ENCODE data around the gene KCNH1. TPM values are rescaled to one million over a fixed set of nuclear protein-coding genes. Genes with fewer than 3 reads are reported as not detected.
A peak's percentile ranks its signal among the peaks of the same experiment; 100 is the strongest.

Gene KCNH1
- total RNA-seq, 1 donor from 2014 or later: not detected

DNA sequence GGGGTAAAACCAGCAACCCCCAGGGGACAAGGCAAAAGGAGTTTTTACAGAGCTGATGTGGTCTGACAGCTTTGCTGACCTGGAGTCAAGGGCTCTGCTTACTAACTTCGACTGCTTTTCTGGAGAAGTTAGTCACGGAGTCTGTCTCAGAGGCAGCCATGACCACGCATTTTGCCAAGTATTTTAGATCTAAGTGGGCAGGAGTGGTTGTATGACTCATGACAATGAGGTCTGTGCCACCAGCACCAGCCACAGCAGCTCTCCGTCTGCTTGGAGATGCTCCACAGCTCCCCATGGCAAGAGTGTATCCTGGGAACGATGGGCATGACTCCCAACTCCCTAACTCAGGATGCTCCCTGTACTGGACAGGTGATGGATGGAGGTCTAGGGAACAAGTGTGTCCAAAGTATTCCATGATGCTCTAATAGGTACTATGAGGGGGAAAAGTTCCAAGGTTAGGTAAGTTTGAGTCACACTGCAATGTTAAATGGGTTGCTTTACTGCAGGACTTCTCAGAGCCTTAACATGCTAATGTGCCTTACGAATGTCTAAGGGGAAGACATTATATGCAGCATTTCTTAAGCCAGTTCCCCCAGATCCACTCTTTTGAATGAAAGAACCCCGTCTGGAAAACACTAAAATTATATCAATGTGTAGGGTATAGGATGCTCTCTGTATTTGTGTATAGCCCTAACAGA, 446.2 kb downstream of the KCNH1 start:
- Mint-ChIP-seq H3K27me3 (no peaks in the 10 kb centered on the region), H3K36me3 (ENCODE audit: low read depth) (no peaks in the 10 kb centered on the region), H3K27ac (no peak overlapping the region), H3K4me3 (no peak overlapping the region), H3K9me3 (no peaks in the 10 kb centered on the region), H3K4me1 (peaks cover 12% of the 10 kb centered on the region)
- no peak for DNase-seq
- CTCF ChIA-PET: no interaction called here
- POLR2A ChIA-PET: no interaction called here
- ATAC-seq (ENCODE audit: low read depth): no peak
- intact Hi-C loops (cut with micrococcal nuclease): no loop called here
- TF ChIP-seq, protein P1, sequence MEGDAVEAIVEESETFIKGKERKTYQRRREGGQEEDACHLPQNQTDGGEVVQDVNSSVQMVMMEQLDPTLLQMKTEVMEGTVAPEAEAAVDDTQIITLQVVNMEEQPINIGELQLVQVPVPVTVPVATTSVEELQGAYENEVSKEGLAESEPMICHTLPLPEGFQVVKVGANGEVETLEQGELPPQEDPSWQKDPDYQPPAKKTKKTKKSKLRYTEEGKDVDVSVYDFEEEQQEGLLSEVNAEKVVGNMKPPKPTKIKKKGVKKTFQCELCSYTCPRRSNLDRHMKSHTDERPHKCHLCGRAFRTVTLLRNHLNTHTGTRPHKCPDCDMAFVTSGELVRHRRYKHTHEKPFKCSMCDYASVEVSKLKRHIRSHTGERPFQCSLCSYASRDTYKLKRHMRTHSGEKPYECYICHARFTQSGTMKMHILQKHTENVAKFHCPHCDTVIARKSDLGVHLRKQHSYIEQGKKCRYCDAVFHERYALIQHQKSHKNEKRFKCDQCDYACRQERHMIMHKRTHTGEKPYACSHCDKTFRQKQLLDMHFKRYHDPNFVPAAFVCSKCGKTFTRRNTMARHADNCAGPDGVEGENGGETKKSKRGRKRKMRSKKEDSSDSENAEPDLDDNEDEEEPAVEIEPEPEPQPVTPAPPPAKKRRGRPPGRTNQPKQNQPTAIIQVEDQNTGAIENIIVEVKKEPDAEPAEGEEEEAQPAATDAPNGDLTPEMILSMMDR (IDR thresholded peaks at IDR 0.05): no peak

DNA sequence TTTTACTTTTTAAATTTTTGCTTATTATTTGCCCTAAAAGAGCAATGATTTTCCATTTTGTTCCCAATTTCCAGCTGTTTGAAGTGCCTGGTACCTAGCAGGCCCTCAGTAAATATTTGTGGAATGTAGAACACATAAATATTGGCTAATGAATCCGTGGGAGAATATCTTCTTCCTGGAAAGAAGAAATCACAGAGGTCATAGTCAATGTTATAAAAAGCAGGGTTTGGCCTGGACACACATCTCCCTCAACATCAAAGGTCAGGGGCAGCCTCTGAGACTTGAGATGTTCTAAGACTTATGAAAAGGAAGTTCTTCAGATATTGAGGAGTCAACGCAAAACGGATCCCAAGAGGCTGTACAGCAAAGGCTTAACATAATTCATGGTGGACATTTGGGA, 447.1 kb downstream of the KCNH1 start:
- DNase-seq: no peak
- ChIA-PET CTCF (no interaction called here), POLR2A (no interaction called here)
- no peak overlapping the region for H3K4me3 Mint-ChIP-seq
- no peaks in the 10 kb centered on the region for H3K9me3 Mint-ChIP-seq
- H3K4me1 Mint-ChIP-seq: peaks cover 8% of the 10 kb centered on the region
- intact Hi-C loops (cut with micrococcal nuclease): no loop called here
- TF ChIP-seq, protein P1 (IDR thresholded peaks at IDR 0.05): no peak
- ATAC-seq (ENCODE audit: low read depth): no peak
- H3K27ac Mint-ChIP-seq: no peak overlapping the region
- H3K27me3 Mint-ChIP-seq: no peaks in the 10 kb centered on the region
- no peaks in the 10 kb centered on the region for H3K36me3 Mint-ChIP-seq (ENCODE audit: low read depth)

DNA sequence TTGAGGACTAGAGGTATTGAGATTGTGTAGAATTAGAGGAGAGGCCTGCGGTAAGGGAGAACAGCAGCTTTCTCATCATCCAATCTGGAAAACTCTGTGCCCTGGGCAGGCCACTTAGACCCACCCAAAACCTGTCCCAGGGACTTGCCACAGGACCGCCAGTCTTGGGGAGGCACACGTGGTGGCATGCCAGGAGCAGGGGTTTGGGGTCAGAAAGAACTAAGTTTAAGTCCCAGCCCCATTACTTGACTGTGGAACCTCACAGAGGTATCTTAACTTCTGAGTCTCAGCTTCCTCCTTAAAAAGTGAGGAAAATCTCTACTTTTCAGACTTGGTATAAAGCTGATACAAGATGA, 448.7 kb downstream of the KCNH1 start:
- no peak for DNase-seq
- intact Hi-C loops (cut with micrococcal nuclease): no loop called here

DNA sequence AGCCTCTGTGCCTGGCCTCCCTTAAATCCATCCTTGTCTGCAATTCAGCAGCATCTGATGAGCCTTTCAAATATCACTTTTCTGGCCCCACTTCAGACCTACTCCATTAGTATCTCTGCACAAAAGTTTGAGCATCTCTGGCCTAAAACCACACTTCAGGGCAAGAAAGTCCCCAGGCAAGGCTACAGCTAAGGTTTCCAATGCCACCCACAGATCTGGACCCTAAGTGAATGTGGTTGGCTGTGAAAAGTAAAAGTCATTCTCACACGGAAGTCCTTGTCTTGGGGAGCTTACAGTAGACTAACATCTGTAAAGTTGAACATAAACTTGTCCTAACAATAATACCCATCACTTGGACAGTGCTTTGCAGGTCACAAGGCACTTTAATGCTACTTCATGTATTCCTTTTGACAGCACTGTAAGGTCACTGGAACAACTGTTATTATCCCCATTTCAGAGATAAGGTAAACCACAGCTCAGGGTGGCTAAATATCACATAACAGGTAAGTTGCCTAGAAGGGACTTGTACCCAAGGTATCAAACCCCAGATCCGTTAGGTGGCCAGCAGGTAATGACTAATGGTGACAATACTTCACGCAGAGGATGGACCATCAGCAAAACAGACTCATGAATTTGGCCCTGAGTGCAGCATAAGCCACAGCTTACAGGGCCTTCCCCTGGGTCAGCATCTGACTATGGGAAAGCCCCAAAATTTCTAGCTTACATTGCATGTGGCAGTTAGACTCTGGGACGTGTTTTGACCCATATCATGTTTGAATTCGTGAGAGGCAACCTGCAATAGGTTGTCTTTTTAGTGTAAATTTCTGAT, 449.3 kb downstream of the KCNH1 start:
- no peak overlapping the region for H3K4me3 Mint-ChIP-seq
- peak; percentile 52 for ATAC-seq (ENCODE audit: low read depth)
- H3K36me3 Mint-ChIP-seq (ENCODE audit: low read depth): no peaks in the 10 kb centered on the region
- POLR2A ChIA-PET: no interaction called here
- DNase-seq: no peak
- CTCF ChIA-PET: no interaction called here
- no peaks in the 10 kb centered on the region for H3K9me3 Mint-ChIP-seq
- H3K27ac Mint-ChIP-seq: no peak overlapping the region
- intact Hi-C loops (cut with micrococcal nuclease): no loop called here
- H3K27me3 Mint-ChIP-seq: no peaks in the 10 kb centered on the region
- TF ChIP-seq, protein P1 (IDR thresholded peaks at IDR 0.05): no peak
- peaks cover 8% of the 10 kb centered on the region for H3K4me1 Mint-ChIP-seq

More for the DNA sequence above, 448.7 kb downstream of the KCNH1 start:
- H3K4me3 Mint-ChIP-seq: no peak overlapping the region
- H3K4me1 Mint-ChIP-seq: peaks cover 8% of the 10 kb centered on the region
- POLR2A ChIA-PET: no interaction called here
- CTCF ChIA-PET: no interaction called here
- H3K27me3 Mint-ChIP-seq: no peaks in the 10 kb centered on the region
- no peak for ATAC-seq (ENCODE audit: low read depth)
- TF ChIP-seq, protein P1 (IDR thresholded peaks at IDR 0.05): no peak
- H3K36me3 Mint-ChIP-seq (ENCODE audit: low read depth): no peaks in the 10 kb centered on the region
- H3K9me3 Mint-ChIP-seq: no peaks in the 10 kb centered on the region
- H3K27ac Mint-ChIP-seq: no peak overlapping the region

DNA sequence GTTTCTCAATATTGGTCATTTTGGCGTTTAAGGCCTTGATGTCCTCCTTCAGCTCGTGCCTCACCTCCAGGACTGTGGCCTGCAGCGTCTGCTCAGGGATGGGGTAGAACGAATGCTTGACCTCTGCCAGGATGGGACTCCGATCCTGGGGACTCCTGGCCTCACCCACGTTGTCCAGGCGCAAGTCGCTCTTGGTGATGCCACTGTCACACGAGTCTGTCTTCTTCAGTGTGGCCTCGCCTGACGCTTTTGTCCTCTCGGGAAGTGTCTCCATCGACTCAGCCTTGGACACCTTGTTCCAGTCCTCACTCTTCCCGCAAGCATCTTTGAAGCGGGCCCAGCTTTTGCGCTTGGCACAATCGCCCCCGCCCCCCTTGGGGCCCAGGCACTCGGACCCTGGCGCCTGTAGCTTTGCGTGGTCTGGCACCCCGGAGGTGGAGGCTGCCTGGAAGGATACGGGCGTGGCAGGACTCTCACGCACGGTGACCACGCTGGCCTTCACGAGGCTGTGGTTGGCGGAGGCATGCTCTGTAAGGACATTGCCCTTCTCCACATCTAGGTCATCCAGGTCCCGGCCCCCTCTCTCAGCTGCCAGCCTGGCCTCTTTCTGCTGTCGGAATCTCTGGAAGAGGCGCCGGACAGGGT, 450.4 kb downstream of the KCNH1 start:
- ChIA-PET CTCF (no interaction called here), POLR2A (no interaction called here)
- Mint-ChIP-seq H3K27me3 (no peaks in the 10 kb centered on the region), H3K9me3 (no peaks in the 10 kb centered on the region), H3K36me3 (ENCODE audit: low read depth) (no peaks in the 10 kb centered on the region), H3K4me3 (no peak overlapping the region), H3K27ac (no peak overlapping the region), H3K4me1 (peaks cover 8% of the 10 kb centered on the region)
- DNase-seq (no peak), ATAC-seq (ENCODE audit: low read depth) (no peak)
- intact Hi-C loops (cut with micrococcal nuclease): no loop called here
- TF ChIP-seq, protein P1 (IDR thresholded peaks at IDR 0.05): no peak

Measured in activated B cell treated with CpG ODN at 0.5 μM for 24 hours (primary cell).